Measurements from ENCODE around the gene NCAPD2. TPM values are rescaled to one million over a fixed set of nuclear protein-coding genes. Genes with fewer than 3 reads are reported as not detected.
"Not testable (repeated sequence)": the region's sequence is repeated elsewhere in the genome, so short reads cannot be mapped to it uniquely, and the experiment has no call there.

NCAPD2 gene
- total RNA-seq, 2 experiments from 2014 or later = 252 to 261 TPM

GRCh38 chr12:6466184-6466573 is 27.7 kb upstream of the NCAPD2 start:
- peak overlapping the region; percentile 83 for H3K27ac Mint-ChIP-seq
- H3K9me3 Mint-ChIP-seq = no peaks in the 10 kb centered on the region
- no peaks in the 10 kb centered on the region for H3K27me3 Mint-ChIP-seq (ENCODE audit: low read depth)
- H3K4me1 Mint-ChIP-seq (ENCODE audit: low read depth) = peaks cover 84% of the 10 kb centered on the region
- CTCF ChIA-PET = interaction anchor here (0.6 to 7.9 kb wide), 21 partner anchors 9 to 190 kb away, joined by 3 to 223 read pairs (median 5); partner anchors contain the start of genes CD27, TAPBPL and TNFRSF1A
- peaks cover 77% of the 10 kb centered on the region for H3K36me3 Mint-ChIP-seq (ENCODE audit: low read depth)
- intact Hi-C loops (cut with micrococcal nuclease) = no loop called here
- DNase-seq = peak; percentile 5
- H3K4me3 Mint-ChIP-seq = no peak overlapping the region

- Mint-ChIP-seq H3K4me1 (ENCODE audit: low read depth) (peaks cover 84% of the 10 kb centered on the region), H3K36me3 (ENCODE audit: low read depth) (peaks cover 72% of the 10 kb centered on the region), H3K27ac (peak overlapping the region; percentile 83), H3K4me3 (peak overlapping the region; percentile 5)
- CTCF ChIA-PET = interaction anchor here (1.6 to 7.9 kb wide), 5 partner anchors 15 to 144 kb away, joined by 4 to 223 read pairs (median 25); partner anchors contain the start of genes CD27 and TAPBPL
- H3K27me3 Mint-ChIP-seq (ENCODE audit: low read depth); H3K9me3 Mint-ChIP-seq; intact Hi-C loops (cut with micrococcal nuclease); DNase-seq: not testable (repeated sequence)
Observed at GRCh38 chr12:6466751-6467150, 27.2 kb upstream of the NCAPD2 start.

GRCh38 chr12:6467571-6468282 is 26.2 kb upstream of the NCAPD2 start:
- Mint-ChIP-seq H3K4me3 (peak overlapping the region; percentile 91), H3K27ac (peak overlapping the region; percentile 90), H3K4me1 (ENCODE audit: low read depth) (peaks cover 79% of the 10 kb centered on the region), H3K36me3 (ENCODE audit: low read depth) (peaks cover 62% of the 10 kb centered on the region)
- H3K27me3 Mint-ChIP-seq (ENCODE audit: low read depth); DNase-seq; H3K9me3 Mint-ChIP-seq; intact Hi-C loops (cut with micrococcal nuclease): not testable (repeated sequence)
- CTCF ChIA-PET = interaction anchor here (0.6 to 4.2 kb wide), 3 partner anchors 22 to 124 kb away, joined by 3 to 21 read pairs (median 3); partner anchors contain the start of gene CD27

GRCh38 chr12:6468283-6468575 is 25.7 kb upstream of the NCAPD2 start:
- intact Hi-C loops (cut with micrococcal nuclease) = no loop called here
- H3K4me3 Mint-ChIP-seq = peak overlapping the region; percentile 91
- H3K4me1 Mint-ChIP-seq (ENCODE audit: low read depth) = peaks cover 74% of the 10 kb centered on the region
- H3K9me3 Mint-ChIP-seq = no peaks in the 10 kb centered on the region
- H3K36me3 Mint-ChIP-seq (ENCODE audit: low read depth) = peaks cover 57% of the 10 kb centered on the region
- no peak for DNase-seq
- H3K27me3 Mint-ChIP-seq (ENCODE audit: low read depth) = no peaks in the 10 kb centered on the region
- CTCF ChIA-PET = interaction anchor here (0.9 to 4.2 kb wide), 3 partner anchors 23 to 45 kb away, joined by 3 to 21 read pairs (median 3); partner anchors contain the start of gene CD27
- peak overlapping the region; percentile 90 for H3K27ac Mint-ChIP-seq

GRCh38 chr12:6469092-6469491 is 24.8 kb upstream of the NCAPD2 start:
- Mint-ChIP-seq H3K27ac (peak overlapping the region; percentile 90), H3K4me3 (peak overlapping the region; percentile 91), H3K4me1 (ENCODE audit: low read depth) (peaks cover 66% of the 10 kb centered on the region), H3K9me3 (no peaks in the 10 kb centered on the region), H3K27me3 (ENCODE audit: low read depth) (no peaks in the 10 kb centered on the region), H3K36me3 (ENCODE audit: low read depth) (peaks cover 48% of the 10 kb centered on the region)
- peak; percentile 38 for DNase-seq
- CTCF ChIA-PET = interaction anchor here (1.1 to 4.2 kb wide), 6 partner anchors 8 to 136 kb away, joined by 3 to 21 read pairs (median 4); no protein-coding TSS in a partner anchor
- intact Hi-C loops (cut with micrococcal nuclease) = no loop called here

GRCh38 chr12:6469609-6470374 is 24.1 kb upstream of the NCAPD2 start:
- peaks cover 59% of the 10 kb centered on the region for H3K4me1 Mint-ChIP-seq (ENCODE audit: low read depth)
- peak overlapping the region; percentile 91 for H3K4me3 Mint-ChIP-seq
- H3K9me3 Mint-ChIP-seq = no peaks in the 10 kb centered on the region
- intact Hi-C loops (cut with micrococcal nuclease) = loop anchor here (1.0 to 5.0 kb wide), 5 partner anchors 7 to 383 kb away; partner anchors contain the start of genes CDCA3, MRPL51 and USP5
- DNase-seq = no peak
- CTCF ChIA-PET = interaction anchor here (0.8 to 4.2 kb wide), 11 partner anchors 9 to 311 kb away, joined by 3 to 21 read pairs (median 4); partner anchors contain the start of genes CD27 and MRPL51
- H3K36me3 Mint-ChIP-seq (ENCODE audit: low read depth) = peaks cover 41% of the 10 kb centered on the region
- H3K27ac Mint-ChIP-seq = peak overlapping the region; percentile 90
- H3K27me3 Mint-ChIP-seq (ENCODE audit: low read depth) = no peaks in the 10 kb centered on the region

GRCh38 chr12:6470375-6471163 is 23.3 kb upstream of the NCAPD2 start, which contains the start of gene VAMP1:
TSS of gene VAMP1 (minus strand) at chr12:6470677. CDS start at chr12:6470531, 146 bp downstream.
- Mint-ChIP-seq H3K36me3 (ENCODE audit: low read depth) (peaks cover 36% of the 10 kb centered on the region), H3K4me3 (peak within 1 kb of the TSS; percentile 91), H3K9me3 (no peaks in the 10 kb centered on the region), H3K27ac (peak within 1 kb of the TSS; percentile 90), H3K27me3 (ENCODE audit: low read depth) (no peaks in the 10 kb centered on the region), H3K4me1 (ENCODE audit: low read depth) (peaks cover 53% of the 10 kb centered on the region)
- CTCF ChIA-PET = interaction anchor here (0.6 to 4.2 kb wide), 10 partner anchors 10 to 139 kb away, joined by 3 to 21 read pairs (median 4); partner anchors contain the start of genes CD27 and MRPL51
- intact Hi-C loops (cut with micrococcal nuclease) = loop anchor here (1.0 to 5.0 kb wide), 5 partner anchors 8 to 382 kb away; partner anchors contain the start of genes CDCA3, MRPL51 and USP5
- DNase-seq = peak; percentile 99

- Mint-ChIP-seq H3K9me3 (no peaks in the 10 kb centered on the region), H3K4me1 (ENCODE audit: low read depth) (peaks cover 39% of the 10 kb centered on the region), H3K27ac (no peak overlapping the region), H3K27me3 (ENCODE audit: low read depth) (no peaks in the 10 kb centered on the region), H3K4me3 (no peak overlapping the region), H3K36me3 (ENCODE audit: low read depth) (peaks cover 25% of the 10 kb centered on the region)
- CTCF ChIA-PET = interaction anchor here (4.2 kb wide), 1 partner anchor 48 kb away, joined by 21 read pairs; no protein-coding TSS in a partner anchor
- intact Hi-C loops (cut with micrococcal nuclease) = loop anchor here (5.0 kb wide), 1 partner anchor 380 kb away; the partner anchor contains the start of genes CDCA3 and USP5
- no peak for DNase-seq
Observed at GRCh38 chr12:6471989-6472360, 21.9 kb upstream of the NCAPD2 start.

- CTCF ChIA-PET = interaction anchor here (0.6 kb wide), 1 partner anchor 22 kb away, joined by 3 read pairs; no protein-coding TSS in a partner anchor
- Mint-ChIP-seq H3K36me3 (ENCODE audit: low read depth) (peaks cover 20% of the 10 kb centered on the region), H3K9me3 (no peaks in the 10 kb centered on the region), H3K4me3 (no peak overlapping the region), H3K27ac (no peak overlapping the region), H3K27me3 (ENCODE audit: low read depth) (no peaks in the 10 kb centered on the region), H3K4me1 (ENCODE audit: low read depth) (peaks cover 34% of the 10 kb centered on the region)
- intact Hi-C loops (cut with micrococcal nuclease) = loop anchor here (5.0 kb wide), 1 partner anchor 380 kb away; the partner anchor contains the start of genes CDCA3 and USP5
- DNase-seq = no peak
Observed at GRCh38 chr12:6472491-6472890, 21.4 kb upstream of the NCAPD2 start.

- H3K27ac Mint-ChIP-seq; H3K27me3 Mint-ChIP-seq (ENCODE audit: low read depth); H3K36me3 Mint-ChIP-seq (ENCODE audit: low read depth); DNase-seq; CTCF ChIA-PET; H3K4me3 Mint-ChIP-seq; intact Hi-C loops (cut with micrococcal nuclease); H3K9me3 Mint-ChIP-seq: not testable (repeated sequence)
- peaks cover 14% of the 10 kb centered on the region for H3K4me1 Mint-ChIP-seq (ENCODE audit: low read depth)
Observed at GRCh38 chr12:6475233-6475975, 18.5 kb upstream of the NCAPD2 start.

- Mint-ChIP-seq H3K4me1 (ENCODE audit: low read depth) (peaks cover 8% of the 10 kb centered on the region), H3K9me3 (no peaks in the 10 kb centered on the region), H3K4me3 (no peak overlapping the region), H3K27me3 (ENCODE audit: low read depth) (no peaks in the 10 kb centered on the region), H3K27ac (no peak overlapping the region), H3K36me3 (ENCODE audit: low read depth) (no peaks in the 10 kb centered on the region)
- intact Hi-C loops (cut with micrococcal nuclease) = no loop called here
- DNase-seq = no peak
- CTCF ChIA-PET = no interaction called here
Observed at GRCh38 chr12:6476489-6476888, 17.4 kb upstream of the NCAPD2 start.
